Measurements from ENCODE around the gene SLF2. TPM values are rescaled to one million over a fixed set of nuclear protein-coding genes. Genes with fewer than 3 reads are reported as not detected.

The SLF2 gene
- total and polyA plus RNA-seq, 2 of the 8 experiments (the other 6 are each of a cell fraction or from before 2014, with no cell fraction given), result 5.5 to 20.9 TPM

GRCh38 chr10:100995181-100995580, 82.4 kb downstream of the SLF2 start (continued):
- TF ChIP-seq CHD7 (IDR thresholded peaks at IDR 0.05; ENCODE audit: insufficient replicate concordance, low read length) (no peak), RNF2 (IDR thresholded peaks at IDR 0.05; ENCODE audit: borderline replicate concordance, low read depth, low read length, missing control alignments, poor library complexity, severe bottlenecking) (no peak), RAD21 (IDR thresholded peaks at IDR 0.05 in 1 of 2, conservative IDR thresholded peaks at IDR 0.05 in 1 of 2; ENCODE audit: low read depth in 2 of 2, low read length in 2 of 2) (no peak), SIRT6 (IDR thresholded peaks at IDR 0.05; ENCODE audit: low read length) (no peak), POLR2AphosphoS5 (IDR thresholded peaks at IDR 0.05; ENCODE audit: low read depth, low read length) (no peak), CTBP2 (IDR thresholded peaks at IDR 0.05; ENCODE audit: borderline replicate concordance, insufficient read depth, insufficient read length, low read length) (no peak), SUZ12 (IDR thresholded peaks at IDR 0.05; ENCODE audit: low read length) (no peak)
- TF ChIP-seq, protein P1, sequence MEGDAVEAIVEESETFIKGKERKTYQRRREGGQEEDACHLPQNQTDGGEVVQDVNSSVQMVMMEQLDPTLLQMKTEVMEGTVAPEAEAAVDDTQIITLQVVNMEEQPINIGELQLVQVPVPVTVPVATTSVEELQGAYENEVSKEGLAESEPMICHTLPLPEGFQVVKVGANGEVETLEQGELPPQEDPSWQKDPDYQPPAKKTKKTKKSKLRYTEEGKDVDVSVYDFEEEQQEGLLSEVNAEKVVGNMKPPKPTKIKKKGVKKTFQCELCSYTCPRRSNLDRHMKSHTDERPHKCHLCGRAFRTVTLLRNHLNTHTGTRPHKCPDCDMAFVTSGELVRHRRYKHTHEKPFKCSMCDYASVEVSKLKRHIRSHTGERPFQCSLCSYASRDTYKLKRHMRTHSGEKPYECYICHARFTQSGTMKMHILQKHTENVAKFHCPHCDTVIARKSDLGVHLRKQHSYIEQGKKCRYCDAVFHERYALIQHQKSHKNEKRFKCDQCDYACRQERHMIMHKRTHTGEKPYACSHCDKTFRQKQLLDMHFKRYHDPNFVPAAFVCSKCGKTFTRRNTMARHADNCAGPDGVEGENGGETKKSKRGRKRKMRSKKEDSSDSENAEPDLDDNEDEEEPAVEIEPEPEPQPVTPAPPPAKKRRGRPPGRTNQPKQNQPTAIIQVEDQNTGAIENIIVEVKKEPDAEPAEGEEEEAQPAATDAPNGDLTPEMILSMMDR (IDR thresholded peaks at IDR 0.05; ENCODE audit: control extremely low read depth in 1 of 3, insufficient read depth in 1 of 3, low read depth in 1 of 3, low read length in 3 of 3), result no peak
